H9 (cell line): Measurements from ENCODE around the gene SSX2IP. TPM values are rescaled to one million over a fixed set of nuclear protein-coding genes. Genes with fewer than 3 reads are reported as not detected.

Source experiments
- DNase-seq: peaks from one replicate; pipeline ENCODE4 v3.0.0-alpha.2; 2017
- H2AFZ ChIP-seq: one replicate; pipeline ENCODE4 v1.6.1; 2013; ENCODE audit warnings: mild to moderate bottlenecking, low read length, control low read depth, moderate library complexity
- H2AK5ac ChIP-seq: 2 replicates; pipeline ENCODE4 v1.6.1; 2013; ENCODE audit warnings: low read length, control low read depth, mixed read lengths; ENCODE audit not compliant: insufficient read length
- H2BK120ac ChIP-seq: one replicate; pipeline ENCODE4 v1.6.1; 2013; ENCODE audit warnings: low read depth, mild to moderate bottlenecking, low read length, control low read depth, inconsistent platforms; ENCODE audit not compliant: poor library complexity, severe bottlenecking
- H2BK12ac ChIP-seq: 2 replicates; pipeline ENCODE4 v1.6.1; 2013; ENCODE audit warnings: low read length, control low read depth, mixed read lengths, low read depth; ENCODE audit not compliant: insufficient read length
- H2BK15ac ChIP-seq: 2 replicates; pipeline ENCODE4 v1.6.1; 2013; ENCODE audit warnings: low read depth, low read length, control low read depth
- H2BK20ac ChIP-seq: one replicate; pipeline ENCODE4 v1.6.1; 2013; ENCODE audit warnings: low read depth, mild to moderate bottlenecking, low read length, control low read depth, inconsistent platforms; ENCODE audit not compliant: poor library complexity, severe bottlenecking
- H2BK5ac ChIP-seq: 2 replicates; pipeline ENCODE4 v1.6.1; 2013; ENCODE audit warnings: low read length, control low read depth, mixed read lengths; ENCODE audit not compliant: insufficient read length
- H3K14ac ChIP-seq: 2 replicates; pipeline ENCODE4 v1.6.1; 2013; ENCODE audit warnings: low read length, control low read depth; ENCODE audit not compliant: insufficient read depth
- H3K18ac ChIP-seq: 2 replicates; pipeline ENCODE4 v1.6.1; 2013; ENCODE audit warnings: low read depth, mild to moderate bottlenecking, mixed read lengths, low read length, control low read depth; ENCODE audit not compliant: insufficient read length
- H3K23ac ChIP-seq: 2 replicates; pipeline ENCODE4 v1.6.1; 2013; ENCODE audit warnings: low read length, control low read depth, mixed read lengths, low read depth; ENCODE audit not compliant: insufficient read length
- H3K23me2 ChIP-seq: 2 replicates; pipeline ENCODE4 v1.6.1; 2013; ENCODE audit warnings: low read depth, mild to moderate bottlenecking, mixed read lengths, low read length, control low read depth; ENCODE audit not compliant: insufficient read length, poor library complexity, severe bottlenecking
- H3K27ac ChIP-seq: 2 replicates; pipeline ENCODE4 v1.5.1; 2013; ENCODE audit warnings: low read length, control low read depth, mixed read lengths, low read depth; ENCODE audit not compliant: insufficient read length
- H3K27me3 ChIP-seq: 2 replicates; pipeline ENCODE4 v1.6.1; 2013; ENCODE audit warnings: low read length, control low read depth, inconsistent platforms; ENCODE audit not compliant: insufficient read depth
- H3K4ac ChIP-seq: 2 replicates; pipeline ENCODE4 v1.6.1; 2013; ENCODE audit warnings: low read depth, mild to moderate bottlenecking, control low read depth, inconsistent platforms, low read length, moderate library complexity
- H3K4me1 ChIP-seq: 2 replicates; pipeline ENCODE4 v1.6.1; 2013; ENCODE audit warnings: low read length, control low read depth, inconsistent platforms; ENCODE audit not compliant: insufficient read depth
- H3K4me2 ChIP-seq: 2 replicates; pipeline ENCODE4 v1.6.1; 2013; ENCODE audit warnings: low read length, control low read depth, mixed read lengths; ENCODE audit not compliant: insufficient read length, insufficient read depth
- H3K56ac ChIP-seq: 2 replicates; pipeline ENCODE4 v1.6.1; 2013; ENCODE audit warnings: low read depth, mild to moderate bottlenecking, mixed read lengths, low read length, control low read depth; ENCODE audit not compliant: insufficient read length
- H3K79me1 ChIP-seq: 2 replicates; pipeline ENCODE4 v1.6.1; 2013; ENCODE audit warnings: low read depth, mild to moderate bottlenecking, moderate library complexity, low read length, control low read depth, inconsistent platforms; ENCODE audit not compliant: insufficient read depth, poor library complexity, severe bottlenecking
- H3K79me2 ChIP-seq: 2 replicates; pipeline ENCODE4 v1.6.1; 2013; ENCODE audit warnings: low read length, control low read depth, inconsistent platforms; ENCODE audit not compliant: insufficient read depth
- H3K9ac ChIP-seq: 2 replicates; pipeline ENCODE4 v1.6.1; 2013; ENCODE audit warnings: low read length, control low read depth, mixed read lengths; ENCODE audit not compliant: insufficient read length; ENCODE audit errors: extremely low read depth
- H3K9me3 ChIP-seq: one replicate; pipeline ENCODE4 v1.6.1; 2013; ENCODE audit warnings: low read depth, low read length, inconsistent platforms; ENCODE audit not compliant: control insufficient read depth
- H3T11ph ChIP-seq: one replicate; pipeline ENCODE4 v1.6.1; 2013; ENCODE audit warnings: mild to moderate bottlenecking, low read length, control low read depth, inconsistent platforms
- H4K20me1 ChIP-seq: one replicate; pipeline ENCODE4 v1.6.1; 2013; ENCODE audit not compliant: control insufficient read depth, insufficient read length, insufficient read depth
- H4K5ac ChIP-seq: 2 replicates; pipeline ENCODE4 v1.6.1; 2013; ENCODE audit warnings: low read depth, mild to moderate bottlenecking, mixed read lengths, low read length, control low read depth; ENCODE audit not compliant: insufficient read length
- H4K8ac ChIP-seq: replicated peaks from 2 replicates; pipeline ENCODE4 v1.6.1; 2013; ENCODE audit warnings: low read length, control low read depth, mixed read lengths, low read depth; ENCODE audit not compliant: insufficient read length
- H4K91ac ChIP-seq: 2 replicates; pipeline ENCODE4 v1.6.1; 2013; ENCODE audit warnings: low read depth, mild to moderate bottlenecking, moderate library complexity, mixed read lengths, low read length, control low read depth; ENCODE audit not compliant: insufficient read length
- H3K27ac Mint-ChIP-seq, 3 experiments: 2 replicates in 2 of 3; 3 replicates in 1 of 3; pipeline ENCODE4 v1.8.0; 2020 to 2021; ENCODE audit warnings: mixed read lengths in 3 of 3, mild to moderate bottlenecking in 1 of 3, moderate library complexity in 1 of 3
- H3K27me3 Mint-ChIP-seq: 2 replicates; pipeline ENCODE4 v1.8.0; 2021; ENCODE audit warnings: low read depth, mild to moderate bottlenecking, moderate library complexity, mixed read lengths
- H3K36me3 Mint-ChIP-seq, 3 experiments: 2 replicates in 2 of 3; 3 replicates in 1 of 3; pipeline ENCODE4 v1.8.0; 2020 to 2021; ENCODE audit warnings: low read depth in 3 of 3, mixed read lengths in 3 of 3; ENCODE audit not compliant: insufficient read depth in 1 of 3
- H3K4me1 Mint-ChIP-seq, 2 experiments: 2 replicates each; pipeline ENCODE4 v1.8.0; 2020; ENCODE audit warnings: mixed read lengths in 2 of 2
- H3K4me3 Mint-ChIP-seq, 2 experiments: 2 replicates in 1 of 2; 3 replicates in 1 of 2; pipeline ENCODE4 v1.8.0; 2020 to 2021; ENCODE audit warnings: mild to moderate bottlenecking in 2 of 2, mixed read lengths in 2 of 2, moderate library complexity in 1 of 2
- H3K9me3 Mint-ChIP-seq, 2 experiments: 2 replicates in 1 of 2; 3 replicates in 1 of 2; pipeline ENCODE4 v1.8.0; 2020; ENCODE audit warnings: mild to moderate bottlenecking in 2 of 2, mixed read lengths in 2 of 2, moderate library complexity in 1 of 2
- CTCF ChIP-seq: fragments of 200-600 bp; sonication (generic); conservative IDR thresholded peaks from 3 replicates; pipeline ENCODE4 v1.8.0; 2021; ENCODE audit warnings: antibody characterized with exemption, mild to moderate bottlenecking
- WGBS: extraction: QIAGEN DNeasy Blood & Tissue Kit; methylation state at CpG from one replicate; pipeline ENCODE4 v1.1.7; 2013; ENCODE audit warnings: missing lambda C conversion rate, low lambda C conversion rate, mixed read lengths; ENCODE audit not compliant: insufficient read length; ENCODE audit errors: extremely low coverage; 5-methylcytosine and 5-hydroxymethylcytosine counted together
- total RNA-seq: library from RNA; stranded (reverse); gene quantifications from 2 replicates; pipeline ENCODE4 v1.2.1, GENCODE V29; 2021

Gene SSX2IP
- total RNA-seq, 1 experiment from 2014 or later, result 19.6 TPM

- H2BK12ac ChIP-seq, result no peak overlapping the region
- no peaks in the 10 kb centered on the region; the same call in 1 of the 2 replicates for H3K27me3 ChIP-seq
- no peak overlapping the region for H3K9ac ChIP-seq
- Mint-ChIP-seq H3K4me3 (no peak overlapping the region), H3K4me1 (peaks cover 27 to 32% of the 10 kb centered on the region in 2 experiments), H3K27ac (peak overlapping the region; percentile 35 to 60 (median 41); a peak in 3 of 7 replicates), H3K27me3 (no peaks in the 10 kb centered on the region), H3K36me3 (peaks cover 0 to 6% (median 2%) of the 10 kb centered on the region in 3 experiments; a peak in 3 of 7 replicates), H3K9me3 (peaks cover 7 to 8% of the 10 kb centered on the region in 2 experiments; a peak in 3 of 5 replicates)
- no peak overlapping the region for H3K14ac ChIP-seq
- no peak overlapping the region for H4K8ac ChIP-seq
- H2BK20ac ChIP-seq, result no peak overlapping the region
- H3K18ac ChIP-seq, result peak overlapping the region; percentile 79
- no peak overlapping the region for H3K27ac ChIP-seq
- H3K56ac ChIP-seq, result no peak overlapping the region
- H3K9me3 ChIP-seq, result no peaks in the 10 kb centered on the region
- no peak for TF ChIP-seq CTCF
- no peak overlapping the region for H2AK5ac ChIP-seq
- no peak for DNase-seq
- H3K4ac ChIP-seq, result no peak overlapping the region
- no peaks in the 10 kb centered on the region for H3K23me2 ChIP-seq
- H4K91ac ChIP-seq, result no peak overlapping the region
- H3T11ph ChIP-seq, result peak overlapping the region; percentile 17
- no peak overlapping the region for H2BK15ac ChIP-seq
- H3K4me2 ChIP-seq, result no peak overlapping the region
- no CpG with 5 or more reads among the region's 13 CpGs for WGBS
- no peak overlapping the region for H4K5ac ChIP-seq
- H2BK5ac ChIP-seq, result no peak overlapping the region
- H3K79me1 ChIP-seq, result no peaks in the 10 kb centered on the region
- peak overlapping the region; percentile 36 for H2AFZ ChIP-seq
- H3K4me1 ChIP-seq, result peaks cover 10% of the 10 kb centered on the region; the same call in 1 of the 2 replicates
- no peak overlapping the region for H2BK120ac ChIP-seq
- no peak overlapping the region for H3K23ac ChIP-seq
- no peaks in the 10 kb centered on the region for H3K79me2 ChIP-seq
- H4K20me1 ChIP-seq, result no peaks in the 10 kb centered on the region
These were observed 48.0 kb upstream of the SSX2IP start for GRCh38 chr1:84738237-84738636.
